Stimulated activated CD8-positive, alpha-beta memory T cell treated with anti-CD3 and anti-CD28 coated beads, Interleukin-12 subunit alpha, Interleukin-12 subunit beta, amount 100 ng/mL, for 24 hours (primary cell): Measurements from ENCODE around the gene PPIL6.
A peak's percentile ranks its signal among the peaks of the same experiment; 100 is the strongest.
"Not testable (repeated sequence)": the region's sequence is repeated elsewhere in the genome, so short reads cannot be mapped to it uniquely, and the experiment has no call there.

Experiments
- DNase-seq: peaks from one replicate; pipeline ENCODE4 v3.0.0-alpha.2; 2020; ENCODE audit errors: extremely low read depth

PPIL6 gene

DNA sequence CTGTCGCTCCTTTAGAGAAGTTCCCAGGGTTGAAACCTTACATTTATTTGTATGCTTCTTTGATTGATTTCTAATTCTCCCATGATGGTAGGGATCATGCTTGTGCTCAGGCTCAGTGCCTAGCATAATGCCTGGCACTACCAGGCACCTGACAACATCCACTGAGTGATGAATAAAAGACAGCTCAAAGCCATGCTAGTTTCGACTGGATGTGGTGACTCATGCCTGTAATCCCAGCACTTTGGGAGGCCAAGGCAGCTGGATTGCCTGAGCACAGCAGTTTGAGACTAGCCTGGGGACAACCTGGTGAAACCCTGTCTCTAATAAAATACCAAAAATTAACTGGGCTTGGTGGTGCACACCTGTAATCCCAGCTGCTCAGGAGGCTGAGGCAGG is 46.5 kb downstream of the PPIL6 start:
- no peak for DNase-seq

DNA sequence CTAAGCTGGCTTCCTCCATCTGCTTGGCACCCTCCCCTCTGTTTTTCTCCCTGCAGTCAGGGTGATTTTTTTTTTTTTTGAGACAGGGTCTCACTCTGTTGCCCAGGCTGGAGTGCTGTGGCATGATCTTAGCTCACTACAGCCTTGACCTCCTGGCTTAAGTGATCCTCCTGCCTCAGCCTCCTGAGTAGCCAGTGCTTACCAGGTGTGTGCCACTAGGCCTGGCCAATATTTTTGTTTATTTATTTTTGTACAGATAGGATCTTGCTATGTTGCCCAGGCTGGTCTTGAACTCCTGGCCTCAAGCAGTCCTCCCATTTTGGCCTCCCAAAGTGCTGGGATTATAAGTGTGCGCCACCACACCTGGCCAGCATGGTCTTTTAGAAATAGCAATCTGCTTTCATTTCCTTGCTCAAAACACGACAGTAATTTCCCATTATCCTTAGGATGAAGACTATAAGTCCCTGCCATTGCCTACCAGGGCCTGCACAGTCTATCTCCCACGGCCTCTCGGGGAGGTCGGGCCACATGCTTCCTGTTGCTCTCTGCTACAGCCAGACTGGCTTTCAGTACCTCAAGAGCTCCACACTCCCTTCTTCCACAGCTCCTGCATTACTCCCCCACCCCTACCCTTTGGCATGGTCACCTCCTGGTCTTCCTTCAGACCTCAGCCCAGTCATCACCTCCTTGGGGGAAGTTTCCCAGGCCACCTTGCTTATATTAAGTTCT is 47.1 kb downstream of the PPIL6 start:
- no peak for DNase-seq

GRCh38 chr6:109389650-109390274 is 50.7 kb downstream of the PPIL6 start:
- no peak for DNase-seq

DNA sequence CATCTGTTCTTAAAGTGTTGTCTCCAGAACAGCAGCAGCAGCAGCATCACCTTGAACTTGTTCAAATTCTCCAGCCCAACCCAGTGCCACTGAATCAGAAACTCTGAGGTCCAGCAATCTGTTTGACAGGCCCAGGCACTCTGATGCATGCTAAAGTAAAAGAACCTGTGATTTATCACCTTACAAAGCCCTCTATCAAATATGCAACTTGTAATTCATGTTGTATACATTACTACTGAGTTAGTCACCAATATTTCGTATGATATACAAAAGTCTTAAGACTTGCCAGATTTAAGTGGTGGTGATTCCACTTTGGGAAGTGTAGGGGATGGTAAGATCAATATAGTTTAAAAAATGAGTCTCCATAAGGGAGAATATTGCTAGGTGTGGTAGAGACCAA is 52.2 kb downstream of the PPIL6 start:
- no peak for DNase-seq

DNA sequence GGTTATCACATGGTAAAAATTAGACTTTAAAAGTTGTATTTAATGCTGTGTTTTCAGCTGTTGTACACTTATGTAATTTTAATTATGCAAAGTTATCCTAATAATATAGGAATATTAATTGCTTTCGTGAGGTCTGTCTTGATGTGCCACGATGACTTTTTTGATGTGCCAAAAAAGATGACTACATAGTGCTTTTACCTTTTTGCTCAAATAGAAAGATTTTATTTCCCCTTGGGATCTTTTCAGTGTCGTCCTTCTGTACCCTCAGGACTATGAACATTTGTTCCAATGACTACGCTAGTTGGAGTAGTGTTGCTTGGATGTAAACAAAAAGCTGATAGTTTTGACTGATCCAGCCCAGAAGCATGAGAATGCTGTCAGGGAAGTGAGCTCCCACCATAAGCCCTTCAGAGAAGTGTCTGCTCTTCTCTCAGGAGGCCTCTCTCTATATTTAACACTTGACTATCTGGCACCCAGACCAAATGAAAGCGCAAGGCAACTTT is 56.9 kb downstream of the PPIL6 start:
- DNase-seq, result no peak

DNA sequence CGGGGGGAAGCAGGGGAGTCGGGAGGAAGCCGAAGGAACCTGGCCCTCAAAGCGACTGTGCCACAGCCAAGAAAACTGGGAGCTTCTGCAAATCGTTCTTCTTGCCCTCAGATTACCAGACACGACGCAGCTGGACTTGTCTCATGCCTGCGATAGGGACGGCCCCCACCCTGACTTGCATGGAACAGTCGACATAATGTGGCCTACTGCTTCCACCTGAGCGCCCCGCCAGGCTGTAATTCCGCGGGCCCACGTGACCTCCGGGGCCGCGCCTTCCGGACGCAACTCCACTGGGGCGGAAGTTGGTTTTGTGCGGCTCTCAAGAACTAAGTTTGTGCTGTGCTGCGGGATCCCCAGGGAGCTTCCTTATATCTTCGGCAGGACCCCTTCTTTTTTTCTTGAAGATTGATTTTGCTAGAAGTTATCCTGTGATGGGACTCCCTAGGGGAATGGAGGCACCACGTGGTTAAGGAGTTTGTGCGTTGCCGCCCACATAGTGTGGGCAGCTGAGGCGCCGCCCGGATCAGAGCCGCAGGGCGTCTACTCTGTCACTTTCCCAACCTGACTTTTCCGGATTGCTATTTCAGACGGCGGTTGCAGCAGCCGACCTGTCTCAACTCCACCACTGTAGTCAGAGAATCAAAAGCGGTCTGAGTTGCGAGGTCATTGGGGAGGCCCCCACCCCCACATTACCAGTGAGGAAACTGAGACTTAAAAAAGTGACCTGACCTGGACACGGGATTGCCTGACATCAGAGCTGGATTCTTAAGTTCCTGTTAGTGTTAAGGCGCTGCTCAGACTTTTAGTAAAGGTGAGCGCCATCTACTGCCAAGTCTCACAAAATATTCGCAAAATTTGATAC is 57.6 kb downstream of the PPIL6 start:
- DNase-seq, result peak; percentile 82

DNA sequence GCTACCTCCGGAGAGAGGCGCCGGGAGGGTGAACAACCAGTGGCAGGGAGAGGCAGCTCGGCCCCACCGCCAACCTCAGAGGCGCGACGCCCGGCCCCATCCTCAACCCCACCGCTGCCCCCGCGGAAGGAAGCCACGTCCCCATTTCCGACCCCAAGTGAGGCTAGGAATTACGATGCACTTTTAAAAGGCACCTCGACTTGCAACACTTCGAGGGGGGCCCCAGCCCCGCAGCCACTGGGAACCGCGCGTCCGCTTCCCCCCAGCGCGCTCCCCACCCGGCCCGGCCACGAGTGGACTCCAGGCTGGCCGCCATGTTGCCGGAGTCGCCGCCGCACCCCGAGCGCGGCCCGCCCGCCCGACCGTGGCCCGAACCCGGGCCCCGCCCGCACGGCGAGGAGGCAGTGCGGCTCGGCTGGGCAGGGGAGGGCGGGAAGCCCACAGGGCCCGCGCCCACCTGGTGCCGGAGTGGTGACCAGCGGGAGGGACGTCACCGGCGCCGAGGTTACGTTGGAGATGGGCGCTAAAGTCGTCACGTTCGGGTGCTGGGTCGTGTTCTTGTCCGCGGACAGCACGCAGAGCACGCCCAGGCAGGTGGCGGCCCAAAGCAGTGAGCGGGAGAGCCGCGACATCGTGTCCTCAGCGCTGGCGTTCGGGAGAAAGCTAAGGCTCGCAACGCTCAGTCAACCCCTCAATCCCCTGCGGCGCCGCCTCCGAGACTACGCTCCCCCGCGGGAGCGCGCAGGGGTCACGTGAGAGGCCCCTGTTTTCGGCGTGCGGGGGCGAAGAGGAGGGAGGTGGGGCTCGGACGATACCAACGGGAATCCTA is 58.5 kb downstream of the PPIL6 start, which contains the start of gene CD164:
Gene CD164 (minus strand): TSS at position 721 of the 829 bp plus-strand sequence. CDS start 89 bp downstream, at position 632.
- DNase-seq, result peak; percentile 83

- no peak for DNase-seq
Observed at GRCh38 chr6:109381061-109381746, 59.2 kb downstream of the PPIL6 start.

GRCh38 chr6:109379711-109380110 is 60.7 kb downstream of the PPIL6 start:
- DNase-seq, result no peak

- no peak for DNase-seq
Observed at GRCh38 chr6:109377717-109378116, 62.7 kb downstream of the PPIL6 start.

GRCh38 chr6:109374326-109374892 is 66.0 kb downstream of the PPIL6 start:
- no peak for DNase-seq

DNA sequence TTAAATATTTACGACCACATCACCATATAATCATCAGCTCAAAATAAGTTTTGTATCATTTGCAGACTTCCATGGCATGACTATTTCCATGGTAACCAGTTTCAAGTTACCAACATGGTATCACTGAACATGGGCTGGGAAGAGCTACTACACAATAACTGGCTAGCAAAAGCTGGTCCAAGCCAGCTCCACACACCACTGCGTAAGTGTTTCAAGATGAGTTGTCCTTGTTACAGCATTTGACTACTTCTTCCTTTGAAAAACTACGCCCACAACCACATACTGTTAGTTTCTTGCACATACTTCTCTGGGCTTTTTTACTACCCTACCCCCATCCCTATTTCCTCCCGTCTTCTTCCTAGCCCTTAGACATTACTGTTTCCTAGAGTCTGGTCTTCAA is 66.7 kb downstream of the PPIL6 start:
- no peak for DNase-seq

GRCh38 chr6:109373331-109373730 is 67.1 kb downstream of the PPIL6 start:
- DNase-seq, result no peak

- no peak for DNase-seq
Observed at GRCh38 chr6:109372130-109372529, 68.3 kb downstream of the PPIL6 start.

DNA sequence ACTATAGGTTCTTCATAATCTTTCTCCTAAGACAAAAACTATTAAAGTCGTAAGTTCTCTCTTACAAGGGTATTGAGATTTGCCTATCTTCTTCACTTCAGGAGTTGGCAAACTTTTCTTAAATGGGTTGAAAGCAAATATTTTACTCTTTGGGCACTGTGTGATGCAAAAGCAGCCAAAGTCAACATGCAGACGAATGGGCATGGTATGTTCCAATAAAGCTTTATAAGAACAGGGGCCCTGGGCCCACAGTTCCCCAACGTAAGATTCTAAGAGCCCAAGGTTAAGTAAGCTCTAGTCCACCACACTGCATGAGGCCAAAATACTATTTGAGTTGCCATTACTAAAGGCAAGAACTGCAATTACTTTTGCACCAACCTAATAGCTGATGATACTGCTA is 69.6 kb downstream of the PPIL6 start:
- no peak for DNase-seq

GRCh38 chr6:109370336-109370735 is 70.1 kb downstream of the PPIL6 start:
- no peak for DNase-seq

- DNase-seq, result no peak
Observed at GRCh38 chr6:109369728-109370127, 70.7 kb downstream of the PPIL6 start.

- not testable (repeated sequence) for DNase-seq
Observed at GRCh38 chr6:109364382-109365078, 75.9 kb downstream of the PPIL6 start.

DNA sequence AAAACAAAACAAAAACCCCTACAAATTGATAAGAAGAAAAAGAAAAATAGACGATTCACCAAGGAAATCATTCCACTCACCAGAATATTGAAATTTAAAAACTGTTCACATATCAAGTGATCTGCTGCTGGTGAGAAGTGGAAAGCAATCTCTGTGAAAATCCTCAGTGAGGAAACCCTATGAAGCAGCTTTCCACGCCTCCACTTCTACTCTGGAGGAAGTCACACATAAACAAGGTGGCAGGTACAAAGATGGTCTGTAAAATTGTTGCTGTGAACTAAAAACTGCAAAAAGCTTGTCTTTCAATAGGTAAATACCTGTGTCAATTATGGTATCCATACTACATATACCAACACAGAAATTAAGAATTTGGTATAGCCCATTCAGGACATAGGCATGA is 76.7 kb downstream of the PPIL6 start:
- no peak for DNase-seq
